Colonic mucosa (tissue), 4 donors: ENCODE measurements around the gene EDEM1. TPM values are rescaled to one million over a fixed set of nuclear protein-coding genes. Genes with fewer than 3 reads are reported as not detected.
A peak's percentile ranks its signal among the peaks of the same experiment; 100 is the strongest.

ENCODE experiments used
- DNase-seq: peaks from one replicate; pipeline ENCODE4 v3.0.0-alpha.2; 2020
- H3K27ac ChIP-seq: fragments of 200-600 bp; one replicate; pipeline ENCODE4 v1.8.0; 2021
- H3K27me3 ChIP-seq: fragments of 200-600 bp; one replicate; pipeline ENCODE4 v1.8.0; 2021
- H3K36me3 ChIP-seq: fragments of 200-600 bp; one replicate; pipeline ENCODE4 v1.8.0; 2021
- H3K4me1 ChIP-seq: fragments of 200-600 bp; one replicate; pipeline ENCODE4 v1.8.0; 2021; ENCODE audit warnings: mild to moderate bottlenecking
- H3K4me3 ChIP-seq: fragments of 200-600 bp; one replicate; pipeline ENCODE4 v1.8.0; 2021
- H3K9ac ChIP-seq, 2 donors: one replicate each; pipeline ENCODE4 v1.7.0; 2013; ENCODE audit warnings: control low read depth in 2 of 2, low read depth in 2 of 2, low read length in 2 of 2
- H3K9me3 ChIP-seq: fragments of 200-600 bp; one replicate; pipeline ENCODE4 v1.8.0; 2021
- CTCF ChIP-seq: fragments of 200-600 bp; IDR thresholded peaks from one replicate; pipeline ENCODE4 v1.8.0; 2022; ENCODE audit warnings: antibody characterized with exemption, mild to moderate bottlenecking
- intact Hi-C: fragments of 100-400 bp; cut with DNase I; formaldehyde crosslinking; loops from one replicate; pipeline ENCODE4 v1.14.1; 2022
- total RNA-seq, 2 donors: library from RNA; stranded (reverse); fragmentation: NEBNext Ultra II Directional in 1 of 2; extraction: Animal tissue kit (Norgen Biotek cat#: 25700) in 1 of 2; gene quantifications; one replicate each; pipeline ENCODE4 v1.2.1, GENCODE V29; 2021
- donor health status: healthy.
- donor health status: DM: no; HTN: no; CAD: no.
- donor health status: DM: no; HTN: no; CAD: no.

EDEM1 gene
- total RNA-seq, 2 donors from 2014 or later: 38.9 to 49.7 TPM

DNA sequence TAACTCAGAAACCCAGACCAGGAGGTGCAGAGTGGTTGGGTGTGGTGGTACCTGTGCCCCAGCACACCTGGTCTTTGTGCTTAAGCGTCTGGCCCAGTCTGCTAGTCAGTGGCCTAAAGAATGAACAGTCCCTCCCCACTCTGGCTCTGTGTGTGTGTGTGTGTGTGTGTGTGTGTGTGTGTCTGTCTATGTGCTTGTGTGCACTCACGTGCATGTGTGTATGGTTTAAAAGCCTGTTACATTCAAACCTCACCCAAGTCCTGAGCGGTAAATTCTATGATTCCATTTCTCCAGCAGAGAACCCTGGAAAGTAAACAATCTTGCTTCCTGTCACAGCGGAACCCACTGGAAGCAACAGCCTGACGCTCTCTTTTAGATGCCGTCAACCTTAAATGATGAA is 34.2 kb downstream of the EDEM1 start:
- H3K36me3 ChIP-seq: no peaks in the 10 kb centered on the region
- no peaks in the 10 kb centered on the region for H3K9me3 ChIP-seq
- no peak for DNase-seq
- H3K4me1 ChIP-seq: no peaks in the 10 kb centered on the region
- H3K27me3 ChIP-seq: no peaks in the 10 kb centered on the region
- intact Hi-C loops: loop anchor here (10.0 kb wide), 1 partner anchor 83 kb away; no protein-coding TSS in a partner anchor
- H3K27ac ChIP-seq: no peak overlapping the region
- no peak overlapping the region for H3K4me3 ChIP-seq
- TF ChIP-seq CTCF: no peak
- H3K9ac ChIP-seq: no peak overlapping the region

DNA sequence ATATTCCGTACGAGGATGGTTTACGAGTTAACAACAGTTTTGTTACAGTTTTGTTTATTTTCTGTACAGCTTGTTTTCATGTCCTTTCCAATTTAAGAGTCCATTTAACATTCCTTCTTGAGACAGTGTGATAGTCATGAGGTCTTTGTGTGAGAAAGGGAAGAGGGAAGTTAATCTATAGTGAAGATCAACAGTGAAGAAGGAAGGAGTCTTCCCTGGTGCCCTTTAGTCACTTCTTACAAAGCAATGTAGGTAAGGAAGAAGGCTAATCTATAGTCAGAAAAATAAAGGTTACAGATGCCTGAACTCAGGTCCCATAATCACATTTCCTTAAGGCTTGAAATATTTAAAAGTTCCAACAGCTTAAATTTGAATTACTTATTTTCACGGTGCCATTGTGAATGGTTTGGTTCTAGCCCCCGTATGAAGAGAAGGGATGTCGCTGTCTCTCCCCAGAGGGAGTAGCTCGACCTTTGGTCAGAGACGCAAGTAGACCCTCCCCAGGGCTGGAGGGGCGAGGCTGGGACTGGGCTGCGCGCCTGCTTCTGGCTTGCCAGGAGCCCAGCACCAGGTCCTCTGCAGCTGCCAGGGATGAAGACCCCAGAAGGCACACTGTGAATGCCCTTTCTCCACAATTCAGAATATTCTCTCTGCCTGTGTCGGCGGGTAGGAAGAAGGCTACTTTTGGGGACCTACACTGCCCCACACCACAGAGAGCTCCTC is 34.9 kb downstream of the EDEM1 start:
- no peak overlapping the region for H3K27ac ChIP-seq
- intact Hi-C loops: loop anchor here (10.0 kb wide), 1 partner anchor 82 kb away; no protein-coding TSS in a partner anchor
- H3K36me3 ChIP-seq: no peaks in the 10 kb centered on the region
- DNase-seq: no peak
- no peak for TF ChIP-seq CTCF
- no peaks in the 10 kb centered on the region for H3K9me3 ChIP-seq
- H3K9ac ChIP-seq: no peak overlapping the region
- no peak overlapping the region for H3K4me3 ChIP-seq
- no peaks in the 10 kb centered on the region for H3K27me3 ChIP-seq
- H3K4me1 ChIP-seq: no peaks in the 10 kb centered on the region

- no peak for DNase-seq
- Histone ChIP-seq H3K27me3 (no peaks in the 10 kb centered on the region), H3K4me3 (no peak overlapping the region), H3K4me1 (no peaks in the 10 kb centered on the region), H3K36me3 (no peaks in the 10 kb centered on the region), H3K9me3 (no peaks in the 10 kb centered on the region), H3K9ac (no peak overlapping the region), H3K27ac (no peak overlapping the region)
- intact Hi-C loops: loop anchor here (10.0 kb wide), 1 partner anchor 78 kb away; no protein-coding TSS in a partner anchor
- peak; percentile 18 for TF ChIP-seq CTCF
Measured at GRCh38 chr3:5226783-5227182, 39.3 kb downstream of the EDEM1 start.

DNA sequence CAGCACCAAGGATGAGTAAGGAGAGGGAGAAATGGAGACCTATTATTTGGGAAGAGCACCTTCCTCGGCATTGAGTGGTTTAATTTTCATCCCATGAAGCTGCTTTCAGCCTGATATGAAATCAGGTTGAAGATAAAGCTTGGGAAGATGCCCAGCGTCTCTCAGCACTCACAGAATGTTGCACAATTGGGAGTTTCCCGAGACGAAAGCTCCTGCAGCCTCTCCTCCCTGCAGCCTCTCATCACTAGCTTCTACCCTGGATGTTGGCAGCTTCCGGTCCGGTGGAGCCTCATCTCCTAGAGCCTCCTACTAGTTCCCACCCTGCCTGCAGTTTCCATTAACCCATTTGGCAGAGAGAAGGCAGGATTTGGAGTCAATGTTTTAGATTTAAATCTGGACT is 40.3 kb downstream of the EDEM1 start:
- TF ChIP-seq CTCF: no peak
- Histone ChIP-seq H3K4me1 (no peaks in the 10 kb centered on the region), H3K36me3 (no peaks in the 10 kb centered on the region), H3K4me3 (no peak overlapping the region), H3K9me3 (no peaks in the 10 kb centered on the region), H3K27me3 (no peaks in the 10 kb centered on the region), H3K27ac (no peak overlapping the region), H3K9ac (no peak overlapping the region)
- DNase-seq: no peak
- intact Hi-C loops: loop anchor here (10.0 kb wide), 1 partner anchor 77 kb away; no protein-coding TSS in a partner anchor

DNA sequence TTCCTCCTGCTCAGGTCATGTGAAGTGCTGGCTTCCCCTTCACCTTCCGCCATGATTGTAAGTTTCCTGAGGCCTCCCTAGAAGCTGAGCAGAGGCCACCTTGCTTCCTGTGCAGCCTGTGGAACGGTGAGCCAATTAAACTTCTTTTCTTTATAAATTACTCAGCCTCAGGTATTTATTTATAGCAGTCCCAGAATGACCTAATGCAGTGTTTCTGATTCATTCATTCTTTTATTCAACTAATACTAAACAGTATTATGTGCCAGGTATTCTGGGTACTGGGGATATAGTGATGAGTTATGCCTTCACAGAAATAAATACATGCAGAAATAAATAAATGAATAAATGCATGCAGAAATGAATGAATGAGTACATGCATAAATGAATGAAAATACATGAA is 41.9 kb downstream of the EDEM1 start:
- Histone ChIP-seq H3K4me1 (no peaks in the 10 kb centered on the region), H3K9ac (no peak overlapping the region), H3K27ac (no peak overlapping the region), H3K4me3 (no peak overlapping the region), H3K36me3 (no peaks in the 10 kb centered on the region), H3K27me3 (no peaks in the 10 kb centered on the region), H3K9me3 (no peaks in the 10 kb centered on the region)
- DNase-seq: no peak
- no peak for TF ChIP-seq CTCF
- intact Hi-C loops: loop anchor here (10.0 kb wide), 1 partner anchor 75 kb away; no protein-coding TSS in a partner anchor
